HCT116 (cell line): ENCODE results near the gene CYP2D6. TPM values are rescaled to one million over a fixed set of nuclear protein-coding genes. Genes with fewer than 3 reads are reported as not detected.

Experiments
- ATAC-seq: fragments of 200-7000 bp; cut with Tn5 transposase; 2 replicates; pipeline ENCODE4 v1.9.1; 2020; ENCODE audit warnings: mild to moderate bottlenecking, moderate library complexity
- BruUV-seq: library from RNA; stranded (reverse); fragments of 400-500 nt; replicated peaks from 2 replicates; lab custom pipeline; 2021; lab: Mats Ljungman, UMichigan
- CTCF ChIA-PET: fragments of 300-600 bp; sonication (Branson Sonifier 250); formaldehyde crosslinking; loops from one replicate; lab custom pipeline; 2021; ENCODE audit warnings: antibody characterized with exemption; lab: Charles Lee
- POLR2A ChIA-PET: fragments of 300-600, 350-600 bp; sonication (Branson Sonifier 250); formaldehyde crosslinking; loops from one replicate; lab custom pipeline; 2021; ENCODE audit warnings: antibody characterized with exemption; lab: Charles Lee
- RAD21 ChIA-PET, 2 experiments: fragments of 300-600 bp; sonication (Branson Sonifier 250); formaldehyde crosslinking; loops; one replicate each; lab custom pipeline; 2023; ENCODE audit warnings: low total read pairs in 2 of 2; ENCODE audit not compliant: uncharacterized antibody in 2 of 2, unreplicated experiment in 2 of 2, low non-redundant PET in 1 of 2; lab: Charles Lee
- DNase-seq: peaks from one replicate; pipeline ENCODE4 v3.0.0-alpha.2; 2010; ENCODE audit warnings: low read depth, low spot score
- H2AFZ ChIP-seq: fragments of 200-600 bp; shearing (Covaris generic), sonication (generic); 2 replicates; pipeline ENCODE4 v1.6.1; 2017; ENCODE audit warnings: low read depth, mixed run types, mixed read lengths, antibody characterized with exemption, low read length; ENCODE audit not compliant: poor library complexity, severe bottlenecking
- H3K27ac ChIP-seq: 2 replicates; pipeline ENCODE4 v1.5.1; 2012; ENCODE audit warnings: low read depth, low read length
- H3K27me3 ChIP-seq: fragments of 200-600 bp; sonication (generic); 2 replicates; pipeline ENCODE4 v1.6.1; 2016; ENCODE audit warnings: mixed run types, low read length, mixed read lengths; ENCODE audit not compliant: insufficient read depth
- H3K36me3 ChIP-seq, 2 experiments: fragments of 200-500 bp in 1 of 2; fragments of 200-600 bp in 1 of 2; sonication (Bioruptor generic) in 1 of 2; sonication (generic) in 1 of 2; 2 replicates each; pipeline versions ENCODE4 v1.5.1 to v1.6.1; 2014 to 2016; ENCODE audit warnings: low read length in 2 of 2, inconsistent platforms in 1 of 2, mixed read lengths in 1 of 2, mixed run types in 1 of 2; ENCODE audit not compliant: insufficient read depth in 2 of 2, control insufficient read depth in 1 of 2
- H3K4me1 ChIP-seq, 2 experiments: fragments of 200-600 bp in 1 of 2; sonication (generic) in 1 of 2; 2 replicates each; pipeline versions ENCODE4 v1.5.1 to v1.6.1; 2012 to 2017; ENCODE audit warnings: low read length in 2 of 2, inconsistent platforms in 1 of 2, mild to moderate bottlenecking in 1 of 2, mixed read lengths in 1 of 2, mixed run types in 1 of 2, moderate library complexity in 1 of 2; ENCODE audit not compliant: insufficient read depth in 2 of 2, control insufficient read depth in 1 of 2
- H3K4me2 ChIP-seq: fragments of 200-600 bp; sonication (generic); 2 replicates; pipeline ENCODE4 v1.6.1; 2017; ENCODE audit warnings: mixed run types, low read length, mixed read lengths
- H3K4me3 ChIP-seq, 2 experiments: fragments of 200-600 bp in 1 of 2; sonication (generic) in 1 of 2; replicated peaks in 1 of 2; 2 replicates each; pipeline ENCODE4 v1.5.1; 2011 to 2016; ENCODE audit warnings: low read length in 2 of 2, control low read depth in 1 of 2, low read depth in 1 of 2, mild to moderate bottlenecking in 1 of 2, mixed read lengths in 1 of 2, mixed run types in 1 of 2
- H3K79me2 ChIP-seq: fragments of 200-600 bp; sonication (generic); 2 replicates; pipeline ENCODE4 v1.6.1; 2017; ENCODE audit warnings: mild to moderate bottlenecking, mixed run types, low read length, moderate library complexity, mixed read lengths; ENCODE audit not compliant: insufficient read depth
- H3K9ac ChIP-seq: fragments of 200-600 bp; sonication (generic); 2 replicates; pipeline ENCODE4 v1.6.1; 2016; ENCODE audit warnings: low read length, mixed read lengths
- H3K9me2 ChIP-seq: fragments of 200-600 bp; sonication (generic), shearing (Covaris generic); 2 replicates; pipeline ENCODE4 v1.6.1; 2017; ENCODE audit warnings: mixed run types, mild to moderate bottlenecking, moderate library complexity; ENCODE audit not compliant: insufficient read depth
- H3K9me3 ChIP-seq, 2 experiments: fragments of 200-500 bp in 1 of 2; fragments of 200-600 bp in 1 of 2; sonication (Bioruptor generic) in 1 of 2; sonication (generic) in 1 of 2; 2 replicates each; pipeline ENCODE4 v1.6.1; 2014 to 2017; ENCODE audit warnings: low read length in 2 of 2, mixed read lengths in 2 of 2, inconsistent platforms in 1 of 2, low read depth in 1 of 2, mild to moderate bottlenecking in 1 of 2, mixed run types in 1 of 2, moderate library complexity in 1 of 2; ENCODE audit not compliant: control insufficient read depth in 1 of 2, insufficient read depth in 1 of 2
- H4K20me1 ChIP-seq: fragments of 200-600 bp; sonication (generic), shearing (Covaris generic); 2 replicates; pipeline ENCODE4 v1.6.1; 2017; ENCODE audit warnings: mixed run types, mild to moderate bottlenecking, moderate library complexity; ENCODE audit not compliant: insufficient read depth
- ATF3 ChIP-seq: IDR thresholded peaks from 2 replicates; pipeline ENCODE4 v1.6.1; 2012
- CBX3 ChIP-seq: IDR thresholded peaks from 2 replicates; pipeline ENCODE4 v1.6.1; 2012; ENCODE audit warnings: low read depth
- CEBPB ChIP-seq: IDR thresholded peaks from 2 replicates; pipeline ENCODE4 v1.6.1; 2012; ENCODE audit warnings: low read depth
- CTCF ChIP-seq, 3 experiments: fragments of 200-600 bp in 1 of 3; sonication (generic) in 1 of 3; IDR thresholded peaks in 2 of 3; conservative IDR thresholded peaks in 1 of 3; 2 replicates each; pipeline ENCODE4 v1.5.1; 2012 to 2017; ENCODE audit warnings: low read depth in 2 of 3, low read length in 2 of 3, antibody characterized with exemption in 1 of 3, borderline replicate concordance in 1 of 3, control low read depth in 1 of 3, mild to moderate bottlenecking in 1 of 3, mixed read lengths in 1 of 3, mixed run types in 1 of 3, moderate library complexity in 1 of 3; ENCODE audit not compliant: insufficient read depth in 1 of 3
- EGR1 ChIP-seq: IDR thresholded peaks from 2 replicates; pipeline ENCODE4 v1.6.1; 2012; ENCODE audit warnings: low read depth
- ELF1 ChIP-seq: IDR thresholded peaks from 2 replicates; pipeline ENCODE4 v1.6.1; 2012; ENCODE audit warnings: low read depth, borderline replicate concordance
- EZH2phosphoT487 ChIP-seq: fragments of 200-600 bp; IDR thresholded peaks from 2 replicates; pipeline ENCODE4 v1.6.1; 2018; ENCODE audit warnings: antibody characterized with exemption, borderline replicate concordance
- FOSL1 ChIP-seq: IDR thresholded peaks from 2 replicates; pipeline ENCODE4 v1.6.1; 2012; ENCODE audit warnings: low read depth
- JUND ChIP-seq: IDR thresholded peaks from 2 replicates; pipeline ENCODE4 v1.6.1; 2012
- MAX ChIP-seq: IDR thresholded peaks from 2 replicates; pipeline ENCODE4 v1.6.1; 2012
- POLR2A ChIP-seq: IDR thresholded peaks from 2 replicates; pipeline ENCODE4 v1.7.0; 2011; ENCODE audit warnings: borderline replicate concordance; ENCODE audit not compliant: insufficient read depth, insufficient read length; ENCODE audit errors: extremely low read depth
- POLR2AphosphoS5 ChIP-seq: IDR thresholded peaks from 2 replicates; pipeline ENCODE4 v1.6.1; 2011; ENCODE audit warnings: mild to moderate bottlenecking, low read depth, low read length, moderate library complexity
- RAD21 ChIP-seq: IDR thresholded peaks from 2 replicates; pipeline ENCODE4 v1.6.1; 2012; ENCODE audit warnings: low read depth, mild to moderate bottlenecking
- REST ChIP-seq: IDR thresholded peaks from 2 replicates; pipeline ENCODE4 v1.6.1; 2012; ENCODE audit warnings: low read depth
- SP1 ChIP-seq: IDR thresholded peaks from 2 replicates; pipeline ENCODE4 v1.6.1; 2012; ENCODE audit warnings: low read depth
- SRF ChIP-seq: IDR thresholded peaks from 2 replicates; pipeline ENCODE4 v1.6.1; 2012; ENCODE audit warnings: low read depth
- ZBTB33 ChIP-seq: IDR thresholded peaks from 2 replicates; pipeline ENCODE4 v1.6.1; 2011; ENCODE audit warnings: mild to moderate bottlenecking, low read length, moderate library complexity; ENCODE audit not compliant: insufficient replicate concordance; ENCODE audit errors: extremely low read depth
- ZNF274 ChIP-seq: fragments of 200-500 bp; sonication (Bioruptor generic); IDR thresholded peaks from 2 replicates; pipeline ENCODE4 v1.6.1; 2014; ENCODE audit warnings: mild to moderate bottlenecking, low read depth, low read length, inconsistent platforms
- intact Hi-C: fragments of 100-400 bp; cut with micrococcal nuclease; formaldehyde crosslinking; loops from 2 replicates; pipeline ENCODE4 v1.10.0; 2022
- total RNA-seq: library from RNA; stranded (reverse); gene quantifications from one replicate; pipeline ENCODE4 v1.2.1, GENCODE V29; 2021; ENCODE audit not compliant: unreplicated experiment

Gene CYP2D6
- total RNA-seq, 1 experiment from 2014 or later, result 1.9 TPM

- Histone ChIP-seq H3K27me3 (no peaks in the 10 kb centered on the region), H3K4me3 (no peak overlapping the region), H3K79me2 (no peaks in the 10 kb centered on the region), H3K9ac (no peak overlapping the region), H3K36me3 (0 out of 4 replicates have a peak, but pooled peaks cover 0 to 3% of the 10 kb centered on the region in 2 experiments), H4K20me1 (no peaks in the 10 kb centered on the region), H3K9me3 (no peaks in the 10 kb centered on the region), H3K4me2 (no peak overlapping the region), H3K9me2 (no peaks in the 10 kb centered on the region), H3K27ac (no peak overlapping the region), H2AFZ (no peak overlapping the region), H3K4me1 (peaks cover 0 to 2% of the 10 kb centered on the region in 2 experiments; a peak in 1 of 4 replicates)
- ATAC-seq, result no peak
- TF ChIP-seq RAD21, result no peak
- TF ChIP-seq FOSL1, result no peak
- TF ChIP-seq ZBTB33, result no peak
- TF ChIP-seq EGR1, result no peak
- TF ChIP-seq ATF3, result no peak
- no peak for TF ChIP-seq ELF1
- TF ChIP-seq CTCF (IDR thresholded peaks at IDR 0.05 in 2 of 3, conservative IDR thresholded peaks at IDR 0.05 in 1 of 3; ENCODE audit: borderline replicate concordance in 1 of 3, insufficient read depth in 1 of 3, low read depth in 2 of 3, low read length in 2 of 3), result no peak
- no peak for TF ChIP-seq POLR2A
- no peak for TF ChIP-seq JUND
- no peak for TF ChIP-seq SRF
- TF ChIP-seq SP1, result no peak
- TF ChIP-seq CEBPB, result no peak
- TF ChIP-seq REST, result no peak
- no peak for TF ChIP-seq ZNF274
- no peak for TF ChIP-seq CBX3
- no peak for TF ChIP-seq POLR2AphosphoS5
- no peak for TF ChIP-seq EZH2phosphoT487
- no peak for TF ChIP-seq MAX
- intact Hi-C loops, result no loop called here
- no TSS peak for BruUV-seq
- CTCF ChIA-PET, result no interaction called here
- RAD21 ChIA-PET, result no interaction called here
- POLR2A ChIA-PET, result no interaction called here
- no peak for DNase-seq
Observed at GRCh38 chr22:42150727-42151590, 20.3 kb upstream of the CYP2D6 start.
